ENCODE data around the gene NFIC. TPM values are rescaled to one million over a fixed set of nuclear protein-coding genes. Genes with fewer than 3 reads are reported as not detected.

The NFIC gene
- polyA plus RNA-seq, 2 of the 4 experiments (the other 2 are of a cell fraction) = 2.6 to 34.9 TPM

DNA sequence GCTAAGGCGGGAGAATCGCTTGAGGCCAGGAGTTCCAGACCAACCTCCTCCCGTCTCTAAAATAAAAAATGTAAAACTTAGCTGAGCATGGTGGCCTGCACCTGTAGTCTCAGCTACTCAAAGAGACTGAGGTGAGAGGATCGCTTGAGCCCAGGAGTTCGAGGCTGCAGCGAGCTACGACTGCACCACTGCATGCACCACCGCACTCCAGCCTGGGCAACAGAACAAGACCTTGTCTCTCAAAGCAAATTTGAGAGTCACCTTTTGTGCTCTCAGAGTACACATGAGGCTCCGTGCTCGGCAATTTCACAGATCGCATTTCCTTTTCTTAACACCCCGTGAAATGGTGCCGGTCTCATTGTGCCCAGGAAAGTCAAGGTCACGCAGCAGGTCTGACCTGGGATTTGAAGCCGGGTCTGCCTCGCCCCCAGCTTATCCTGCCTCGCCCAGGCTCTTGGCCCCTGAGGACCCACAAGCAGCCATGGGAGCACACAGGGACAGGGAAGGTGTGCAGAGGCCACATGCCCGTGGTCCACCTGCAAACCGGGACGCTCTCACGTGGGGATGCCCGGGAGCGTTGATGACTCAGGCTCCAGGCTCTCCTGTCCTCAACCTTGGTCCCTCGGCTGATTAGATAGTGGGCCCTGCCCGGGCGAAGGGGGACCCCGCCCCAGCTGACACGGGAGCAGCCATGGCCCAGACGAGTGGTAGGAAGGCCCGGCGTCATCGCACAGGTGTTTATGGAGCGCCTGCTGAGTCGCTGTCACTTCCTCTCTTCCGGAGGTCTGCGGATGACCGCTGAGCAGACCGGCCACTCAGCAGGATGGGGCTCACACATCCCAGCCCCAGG, 115.1 kb downstream of the NFIC start:
- 79% methylated on average over 18 of the region's 38 CpGs for WGBS (ENCODE audit: missing lambda C conversion rate)
- TF ChIP-seq BHLHE40 (IDR thresholded peaks at IDR 0.05; ENCODE audit: low read depth, low read length) (no peak), HEYL (CRISPR knock-in tag; IDR thresholded peaks at IDR 0.05) (no peak), ZFP36 (IDR thresholded peaks at IDR 0.05; ENCODE audit: borderline replicate concordance, partially characterized antibody) (no peak)
- Histone ChIP-seq H3K27ac (no peak overlapping the region), H3K9me3 (no peaks in the 10 kb centered on the region), H3K4me2 (no peak overlapping the region), H3K4me3 (no peak overlapping the region), H3K4me1 (no peaks in the 10 kb centered on the region; the same call in 2 of the 3 replicates)
- no peak for ATAC-seq
- FAIRE-seq = no peak
- DNase-seq (ENCODE audit: low read depth in 1 of 2, low spot score in 1 of 2) = no peak
- ChIA-PET POLR2A (no interaction called here), CTCF (interaction anchor here (1.1 to 7.0 kb wide), 4 partner anchors 10 to 158 kb away, joined by 3 to 78 read pairs (median 3); no protein-coding TSS in a partner anchor)

GRCh38 chr19:3482507-3483225, 116.3 kb downstream of the NFIC start:
- Histone ChIP-seq H3K9me3 (no peaks in the 10 kb centered on the region), H3K4me3 (no peak overlapping the region), H3K4me1 (no peaks in the 10 kb centered on the region; the same call in 2 of the 3 replicates), H3K27ac (no peak overlapping the region), H3K4me2 (no peak overlapping the region)
- FAIRE-seq (no peak), ATAC-seq (no peak), DNase-seq (ENCODE audit: low read depth in 1 of 2, low spot score in 1 of 2) (no peak)
- ChIA-PET CTCF (interaction anchor here (0.7 to 7.0 kb wide), 3 partner anchors 11 to 178 kb away, joined by 4 to 78 read pairs (median 7); no protein-coding TSS in a partner anchor), POLR2A (no interaction called here)
- TF ChIP-seq ZNF302 (CRISPR knock-in tag; IDR thresholded peaks at IDR 0.05) (no peak), FOSL2 (IDR thresholded peaks at IDR 0.05) (no peak), FOSL2 (CRISPR knock-in tag; IDR thresholded peaks at IDR 0.05) (no peak), KDM5A (IDR thresholded peaks at IDR 0.05) (no peak), NR3C1 (IDR thresholded peaks at IDR 0.05) (no peak), PBX3 (IDR thresholded peaks at IDR 0.05) (no peak), CBX2 (IDR thresholded peaks at IDR 0.05; ENCODE audit: borderline replicate concordance, low read depth) (no peak), MAZ (IDR thresholded peaks at IDR 0.05; ENCODE audit: borderline replicate concordance, low read depth, low read length) (no peak), NPAS2 (CRISPR knock-in tag; IDR thresholded peaks at IDR 0.05; ENCODE audit: borderline replicate concordance) (no peak), ZSCAN20 (CRISPR knock-in tag; IDR thresholded peaks at IDR 0.05) (no peak), EHMT2 (IDR thresholded peaks at IDR 0.05; ENCODE audit: low read depth) (no peak), NFE2L2 (conservative IDR thresholded peaks at IDR 0.05; ENCODE audit: low read length) (no peak), CEBPB (IDR thresholded peaks at IDR 0.05) (no peak), CHD2 (IDR thresholded peaks at IDR 0.05; ENCODE audit: low read length, partially characterized antibody) (no peak)
- TF ChIP-seq, protein P1, sequence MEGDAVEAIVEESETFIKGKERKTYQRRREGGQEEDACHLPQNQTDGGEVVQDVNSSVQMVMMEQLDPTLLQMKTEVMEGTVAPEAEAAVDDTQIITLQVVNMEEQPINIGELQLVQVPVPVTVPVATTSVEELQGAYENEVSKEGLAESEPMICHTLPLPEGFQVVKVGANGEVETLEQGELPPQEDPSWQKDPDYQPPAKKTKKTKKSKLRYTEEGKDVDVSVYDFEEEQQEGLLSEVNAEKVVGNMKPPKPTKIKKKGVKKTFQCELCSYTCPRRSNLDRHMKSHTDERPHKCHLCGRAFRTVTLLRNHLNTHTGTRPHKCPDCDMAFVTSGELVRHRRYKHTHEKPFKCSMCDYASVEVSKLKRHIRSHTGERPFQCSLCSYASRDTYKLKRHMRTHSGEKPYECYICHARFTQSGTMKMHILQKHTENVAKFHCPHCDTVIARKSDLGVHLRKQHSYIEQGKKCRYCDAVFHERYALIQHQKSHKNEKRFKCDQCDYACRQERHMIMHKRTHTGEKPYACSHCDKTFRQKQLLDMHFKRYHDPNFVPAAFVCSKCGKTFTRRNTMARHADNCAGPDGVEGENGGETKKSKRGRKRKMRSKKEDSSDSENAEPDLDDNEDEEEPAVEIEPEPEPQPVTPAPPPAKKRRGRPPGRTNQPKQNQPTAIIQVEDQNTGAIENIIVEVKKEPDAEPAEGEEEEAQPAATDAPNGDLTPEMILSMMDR (IDR thresholded peaks at IDR 0.05) = no peak
- WGBS (ENCODE audit: missing lambda C conversion rate) = 66% methylated on average over 28 of the region's 49 CpGs

DNA sequence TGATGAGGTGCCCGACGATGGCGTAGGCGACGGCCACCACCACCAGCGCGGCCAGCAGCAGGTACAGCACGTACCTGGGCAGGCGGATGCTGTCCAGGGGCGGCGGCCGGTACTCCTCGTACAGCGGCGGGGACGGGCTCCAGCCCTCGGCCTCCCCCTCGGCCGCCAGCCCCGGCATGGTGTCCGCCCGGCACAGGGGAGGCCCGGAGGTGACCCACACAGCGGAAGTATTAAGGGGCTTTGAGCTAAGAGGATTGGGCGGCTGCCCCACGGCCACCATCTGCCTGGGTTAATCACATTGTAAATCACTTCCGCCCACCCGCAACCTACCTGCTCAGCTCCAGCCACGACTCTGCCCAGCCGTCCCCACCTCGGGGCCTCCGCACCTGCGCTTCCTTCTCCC, 116.8 kb downstream of the NFIC start, which contains the start of gene SMIM44:
SMIM44 (minus strand) TSS at position 216 of the 403 bp plus-strand sequence; CDS start at position 178, 38 bp downstream.
- Histone ChIP-seq H3K9me3 (no peaks in the 10 kb centered on the region), H3K27ac (no peak within 1 kb of the TSS), H3K4me2 (no peak within 1 kb of the TSS), H3K4me3 (no peak within 1 kb of the TSS), H3K4me1 (no peaks in the 10 kb centered on the region; the same call in 2 of the 3 replicates)
- ATAC-seq = no peak
- FAIRE-seq = no peak
- ChIA-PET CTCF (interaction anchor here (0.7 to 7.0 kb wide), 4 partner anchors 12 to 178 kb away, joined by 4 to 78 read pairs (median 20); partner anchors contain the start of gene DOHH), POLR2A (no interaction called here)
- no peak for DNase-seq (ENCODE audit: low read depth in 1 of 2, low spot score in 1 of 2)
- TF ChIP-seq PHF8 (IDR thresholded peaks at IDR 0.05; ENCODE audit: borderline replicate concordance, low read depth) (no peak), POLR2A (IDR thresholded peaks at IDR 0.05; ENCODE audit: low read length) (no peak), JUN (IDR thresholded peaks at IDR 0.05) (no peak), ZSCAN20 (CRISPR knock-in tag; IDR thresholded peaks at IDR 0.05) (no peak), ATOH8 (CRISPR knock-in tag; IDR thresholded peaks at IDR 0.05; ENCODE audit: low read depth) (no peak), MAX (IDR thresholded peaks at IDR 0.05) (no peak), NPAS2 (CRISPR knock-in tag; IDR thresholded peaks at IDR 0.05; ENCODE audit: borderline replicate concordance) (no peak), SMC3 (IDR thresholded peaks at IDR 0.05) (no peak), FOSB (CRISPR knock-in tag; IDR thresholded peaks at IDR 0.05) (no peak), MYC (IDR thresholded peaks at IDR 0.05; ENCODE audit: borderline replicate concordance, low read length) (no peak), RCOR1 (IDR thresholded peaks at IDR 0.05; ENCODE audit: low read depth, low read length) (no peak)
- TF ChIP-seq, protein P2, sequence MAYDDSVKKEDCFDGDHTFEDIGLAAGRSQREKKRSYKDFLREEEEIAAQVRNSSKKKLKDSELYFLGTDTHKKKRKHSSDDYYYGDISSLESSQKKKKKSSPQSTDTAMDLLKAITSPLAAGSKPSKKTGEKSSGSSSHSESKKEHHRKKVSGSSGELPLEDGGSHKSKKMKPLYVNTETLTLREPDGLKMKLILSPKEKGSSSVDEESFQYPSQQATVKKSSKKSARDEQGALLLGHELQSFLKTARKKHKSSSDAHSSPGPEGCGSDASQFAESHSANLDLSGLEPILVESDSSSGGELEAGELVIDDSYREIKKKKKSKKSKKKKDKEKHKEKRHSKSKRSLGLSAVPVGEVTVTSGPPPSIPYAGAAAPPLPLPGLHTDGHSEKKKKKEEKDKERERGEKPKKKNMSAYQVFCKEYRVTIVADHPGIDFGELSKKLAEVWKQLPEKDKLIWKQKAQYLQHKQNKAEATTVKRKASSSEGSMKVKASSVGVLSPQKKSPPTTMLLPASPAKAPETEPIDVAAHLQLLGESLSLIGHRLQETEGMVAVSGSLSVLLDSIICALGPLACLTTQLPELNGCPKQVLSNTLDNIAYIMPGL (CRISPR knock-in tag; IDR thresholded peaks at IDR 0.05; ENCODE audit: borderline replicate concordance) = no peak
- WGBS (ENCODE audit: missing lambda C conversion rate) = 90% methylated on average over 10 of the region's 33 CpGs

Data from A549 (cell line).